Gastrocnemius medialis (tissue), 4 donors: ENCODE measurements around the gene NTSR2. TPM values are rescaled to one million over a fixed set of nuclear protein-coding genes. Genes with fewer than 3 reads are reported as not detected.

Experiments used
- ATAC-seq, 2 donors: fragments of 150-250 bp; one replicate each; pipeline ENCODE4 v1.9.1; 2016
- DNase-seq, 2 donors: peaks; one replicate each; pipeline ENCODE4 v3.0.0-alpha.2; 2019
- H3K27ac ChIP-seq, 4 donors: fragments of 200-600 bp; sonication (generic); 1 replicate in 1 of 4; 2 replicates in 3 of 4; pipeline ENCODE4 v1.5.1; 2016 to 2018; ENCODE audit warnings: mild to moderate bottlenecking in 2 of 4, moderate library complexity in 1 of 4
- H3K27me3 ChIP-seq, 3 donors: fragments of 200-600 bp; sonication (generic) in 2 of 3; 1 replicate in 1 of 3; 2 replicates in 2 of 3; pipeline versions ENCODE4 v1.5.1 to v1.6.0; 2016 to 2019; ENCODE audit warnings: mild to moderate bottlenecking in 1 of 3, moderate library complexity in 1 of 3
- H3K36me3 ChIP-seq, 2 donors: fragments of 200-600 bp; sonication (generic) in 1 of 2; one replicate each; pipeline ENCODE4 v1.5.1; 2017 to 2018
- H3K4me1 ChIP-seq, 2 donors: fragments of 200-600 bp; sonication (generic) in 1 of 2; one replicate each; pipeline ENCODE4 v1.5.1; 2016 to 2017; ENCODE audit warnings: mild to moderate bottlenecking in 2 of 2
- H3K4me3 ChIP-seq, 4 donors: fragments of 200-600 bp; sonication (generic) in 3 of 4; 1 replicate in 1 of 4; 2 replicates in 3 of 4; pipeline ENCODE4 v1.5.1; 2016 to 2019; ENCODE audit warnings: mild to moderate bottlenecking in 2 of 4
- H3K9me3 ChIP-seq, 3 donors: fragments of 200-600 bp; sonication (generic) in 2 of 3; 1 replicate in 1 of 3; 2 replicates in 2 of 3; pipeline ENCODE4 v1.5.1; 2016 to 2019
- CTCF ChIP-seq, 5 experiments: fragments of 450-650 bp in 3 of 5; fragments of 200-600 bp in 2 of 5; sonication (generic) in 2 of 5; IDR thresholded peaks in 4 of 5; conservative IDR thresholded peaks in 1 of 5; 1 replicate in 4 of 5; 2 replicates in 1 of 5; pipeline ENCODE4 v1.5.1; 2016 to 2019; ENCODE audit warnings: antibody characterized with exemption in 5 of 5, mild to moderate bottlenecking in 3 of 5, moderate library complexity in 3 of 5
- POLR2A ChIP-seq, 2 donors: fragments of 450-650 bp; IDR thresholded peaks; one replicate each; pipeline ENCODE4 v1.6.1; 2017; ENCODE audit warnings: antibody characterized with exemption in 2 of 2, mild to moderate bottlenecking in 2 of 2, moderate library complexity in 2 of 2
- in situ Hi-C, 4 donors: fragments of 200-750 bp; cut with MboI; loops; one replicate each; pipeline versions ENCODE4 v1.15.0 to v1.8.0; 2017; ENCODE audit warnings: low sequenced_read_pairs in 4 of 4
- intact Hi-C: fragments of 100-400 bp; cut with DNase I; formaldehyde crosslinking; loops from one replicate; pipeline ENCODE4 v1.15.1; 2023; ENCODE audit warnings: low total_unique reads
- total RNA-seq, 4 donors: library from RNA; depleted of rRNA; stranded (reverse); fragments of >200 nt; gene quantifications; one replicate each; pipeline versions ENCODE4 v1.1.0 to v1.2.3, GENCODE V29; 2016

NTSR2 gene
- total RNA-seq, 4 donors from 2014 or later = 0.62 to 0.85 TPM; not detected in 2

- intact Hi-C loops = no loop called here
- Histone ChIP-seq H3K4me3 (no peak overlapping the region), H3K4me1 (no peaks in the 10 kb centered on the region), H3K27me3 (no peaks in the 10 kb centered on the region), H3K27ac (no peak overlapping the region), H3K9me3 (no peaks in the 10 kb centered on the region), H3K36me3 (no peaks in the 10 kb centered on the region)
- DNase-seq (no peak), ATAC-seq (no peak)
- in situ Hi-C loops = no loop called here
- TF ChIP-seq CTCF (IDR thresholded peaks at IDR 0.05 in 4 of 5, conservative IDR thresholded peaks at IDR 0.05 in 1 of 5) (no peak), POLR2A (IDR thresholded peaks at IDR 0.05) (no peak)
Observed at GRCh38 chr2:11642972-11643371, 27.0 kb downstream of the NTSR2 start.

- H3K4me3 ChIP-seq = no peak overlapping the region
- DNase-seq (no peak), ATAC-seq (no peak)
- no peaks in the 10 kb centered on the region for H3K4me1 ChIP-seq
- in situ Hi-C loops (no loop called here), intact Hi-C loops (no loop called here)
- no peaks in the 10 kb centered on the region for H3K36me3 ChIP-seq
- H3K27ac ChIP-seq = no peak overlapping the region
- H3K27me3 ChIP-seq = no peaks in the 10 kb centered on the region
- no peaks in the 10 kb centered on the region for H3K9me3 ChIP-seq
- TF ChIP-seq CTCF (IDR thresholded peaks at IDR 0.05 in 4 of 5, conservative IDR thresholded peaks at IDR 0.05 in 1 of 5) (no peak), POLR2A (IDR thresholded peaks at IDR 0.05) (no peak)
Observed at GRCh38 chr2:11640132-11640531, 29.9 kb downstream of the NTSR2 start.

- no peak for ATAC-seq
- in situ Hi-C loops = no loop called here
Observed at GRCh38 chr2:11639503-11639902, 30.5 kb downstream of the NTSR2 start.

GRCh38 chr2:11637546-11637945 lies 32.4 kb downstream of the NTSR2 start:
- intact Hi-C loops (no loop called here), in situ Hi-C loops (no loop called here)
- Histone ChIP-seq H3K4me1 (no peaks in the 10 kb centered on the region), H3K36me3 (no peaks in the 10 kb centered on the region), H3K27me3 (no peaks in the 10 kb centered on the region), H3K27ac (no peak overlapping the region), H3K9me3 (no peaks in the 10 kb centered on the region), H3K4me3 (no peak overlapping the region)
- no peak for TF ChIP-seq CTCF (IDR thresholded peaks at IDR 0.05 in 4 of 5, conservative IDR thresholded peaks at IDR 0.05 in 1 of 5)
- TF ChIP-seq POLR2A (IDR thresholded peaks at IDR 0.05) = no peak
- no peak for DNase-seq
- ATAC-seq = no peak

More at GRCh38 chr2:11639503-11639902, 30.5 kb downstream of the NTSR2 start:
- Histone ChIP-seq H3K4me3 (no peak overlapping the region), H3K36me3 (no peaks in the 10 kb centered on the region), H3K9me3 (no peaks in the 10 kb centered on the region), H3K27ac (no peak overlapping the region), H3K27me3 (no peaks in the 10 kb centered on the region), H3K4me1 (no peaks in the 10 kb centered on the region)
- no peak for TF ChIP-seq CTCF (IDR thresholded peaks at IDR 0.05 in 4 of 5, conservative IDR thresholded peaks at IDR 0.05 in 1 of 5)
- no peak for TF ChIP-seq POLR2A (IDR thresholded peaks at IDR 0.05)
- intact Hi-C loops = no loop called here
- no peak for DNase-seq

- H3K27ac ChIP-seq = no peak overlapping the region
- DNase-seq = no peak
- H3K4me3 ChIP-seq = no peak overlapping the region
- intact Hi-C loops (no loop called here), in situ Hi-C loops (no loop called here)
- TF ChIP-seq CTCF (IDR thresholded peaks at IDR 0.05 in 4 of 5, conservative IDR thresholded peaks at IDR 0.05 in 1 of 5) (no peak), POLR2A (IDR thresholded peaks at IDR 0.05) (no peak)
- H3K27me3 ChIP-seq = no peaks in the 10 kb centered on the region
- no peak for ATAC-seq
- H3K4me1 ChIP-seq = peaks cover 0 to under 1% of the 10 kb centered on the region in 2 donors
- no peaks in the 10 kb centered on the region for H3K9me3 ChIP-seq
- H3K36me3 ChIP-seq = no peaks in the 10 kb centered on the region
Observed at GRCh38 chr2:11636593-11637295, 33.3 kb downstream of the NTSR2 start.
